ENCODE data around the gene ADORA2A.
"Not testable (repeated sequence)": the region's sequence is repeated elsewhere in the genome, so short reads cannot be mapped to it uniquely, and the experiment has no call there.

ADORA2A gene

GRCh38 chr22:24455751-24456426 is 28.5 kb downstream of the ADORA2A start:
- no peak for DNase-seq

DNA sequence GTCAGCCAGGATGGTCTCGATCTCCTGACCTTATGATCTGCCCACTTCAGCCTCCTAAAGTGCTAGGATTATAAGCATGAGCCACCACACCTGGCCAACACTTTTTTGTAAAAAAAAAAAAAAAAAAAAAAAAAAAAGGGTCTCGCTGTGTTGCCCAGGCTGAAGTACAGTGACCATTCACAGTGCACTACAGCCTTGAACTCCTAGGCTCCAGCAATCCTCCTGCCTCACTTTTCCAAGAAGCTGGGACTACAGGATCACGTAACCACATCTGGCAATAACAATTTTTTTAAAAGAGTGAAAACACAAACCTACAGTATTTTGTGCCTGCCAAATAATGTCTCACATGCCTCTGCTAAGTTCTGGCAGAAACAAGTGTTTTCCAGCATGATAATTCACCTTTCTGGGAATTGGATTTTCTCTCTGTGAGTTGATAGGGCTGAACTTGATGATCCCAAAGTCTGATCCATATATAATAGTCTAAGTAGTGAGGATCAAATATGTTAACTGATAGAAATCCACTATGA is 30.6 kb downstream of the ADORA2A start:
- no peak for DNase-seq

DNA sequence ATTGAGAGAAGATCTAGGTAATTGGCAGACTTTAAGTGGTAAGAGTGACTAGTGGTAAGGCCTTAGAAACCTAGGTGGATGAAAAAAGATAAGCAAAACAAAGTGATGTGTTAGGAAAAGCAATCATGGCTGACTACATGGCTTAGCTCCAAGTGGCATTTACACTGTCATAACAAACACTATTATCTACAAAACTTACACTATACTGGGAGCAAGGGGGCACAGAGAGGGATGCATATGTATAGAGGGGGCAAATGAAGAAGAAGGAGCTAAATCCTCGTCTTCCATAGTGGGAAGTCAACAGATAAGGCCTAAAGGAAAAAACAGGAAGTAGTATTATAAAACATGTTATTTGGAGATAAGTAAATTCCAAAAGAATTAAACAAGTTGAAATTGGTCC is 32.5 kb downstream of the ADORA2A start:
- DNase-seq = no peak

DNA sequence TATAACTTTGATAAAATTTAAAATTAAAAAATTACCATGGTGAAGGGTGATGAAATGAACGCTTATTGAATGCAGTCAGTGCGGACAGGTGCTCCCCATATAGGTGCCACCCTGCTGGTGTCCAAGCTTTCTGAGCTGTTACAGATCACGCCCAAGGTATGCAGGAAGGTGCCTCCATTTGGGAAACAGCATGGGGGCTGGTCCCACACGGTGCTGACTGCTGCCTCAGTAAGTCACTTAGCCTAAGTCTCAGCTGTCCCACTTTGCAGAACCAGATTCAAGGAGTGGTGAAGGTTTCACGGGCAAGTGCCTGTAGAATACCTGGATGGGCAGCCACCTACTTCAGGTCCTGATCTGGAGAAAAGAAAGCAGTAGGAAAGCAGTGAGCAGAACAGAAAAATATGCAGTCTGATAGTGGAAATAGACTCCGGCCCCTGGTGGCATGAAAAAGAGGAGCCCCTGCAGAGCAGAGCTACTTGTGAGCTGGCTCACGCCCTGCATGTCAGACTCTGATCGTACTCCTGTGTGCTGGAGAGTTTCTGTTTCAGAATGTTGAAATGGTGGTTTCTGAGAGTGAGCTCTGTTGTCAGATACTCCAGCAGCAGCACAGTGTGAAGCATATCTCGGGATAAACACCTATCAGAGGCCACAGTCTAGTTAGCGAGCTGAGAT is 33.2 kb downstream of the ADORA2A start:
- DNase-seq = no peak

- no peak for DNase-seq
These were observed 35.8 kb downstream of the ADORA2A start for GRCh38 chr22:24463071-24463760.

- DNase-seq = no peak
These were observed 38.2 kb downstream of the ADORA2A start for GRCh38 chr22:24465566-24465965.

DNA sequence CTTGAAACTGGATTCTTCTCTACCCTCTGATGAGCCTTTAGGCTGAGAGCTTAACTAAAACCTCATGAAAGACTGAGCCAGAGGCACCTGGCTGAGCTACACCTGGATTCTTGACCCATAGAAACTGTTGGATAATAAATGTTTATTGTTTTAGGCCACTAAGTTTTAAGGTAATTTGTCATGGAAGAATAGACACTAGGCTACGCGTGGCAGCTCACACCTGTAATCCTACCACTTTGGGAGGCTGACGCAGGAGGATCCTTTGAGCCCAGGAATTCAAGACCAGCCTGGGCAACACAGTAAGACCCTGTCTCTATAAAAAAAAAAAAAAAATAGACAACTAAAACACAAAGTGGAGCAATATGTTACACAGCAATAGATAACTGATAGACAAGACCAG is 38.6 kb downstream of the ADORA2A start:
- no peak for DNase-seq

GRCh38 chr22:24466716-24467328 is 39.4 kb downstream of the ADORA2A start:
- no peak for DNase-seq

DNA sequence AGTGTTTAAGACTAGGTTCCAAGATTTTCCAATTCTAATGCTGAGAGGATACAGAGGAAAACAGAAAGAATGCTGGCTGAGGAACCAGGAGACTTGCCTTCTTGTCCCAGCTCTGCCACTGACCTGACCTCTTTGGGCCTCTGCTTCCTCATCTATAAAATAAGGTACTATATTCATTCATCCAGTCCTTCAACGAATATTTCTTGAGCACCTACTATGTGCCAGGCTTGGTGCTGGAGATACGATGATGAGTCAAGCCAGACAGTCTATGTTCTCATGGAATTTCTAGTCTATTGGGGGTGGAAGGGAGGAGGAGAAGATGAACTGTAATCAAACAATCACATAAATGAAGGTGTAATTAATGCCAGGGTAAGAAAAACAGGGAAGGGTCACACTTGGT is 39.9 kb downstream of the ADORA2A start:
- DNase-seq = no peak

- DNase-seq = peak in 1 of 2 experiments; percentile 39
These were observed 44.2 kb downstream of the ADORA2A start for GRCh38 chr22:24471570-24471969.

GRCh38 chr22:24473284-24473683 is 45.9 kb downstream of the ADORA2A start:
- no peak for DNase-seq

- no peak for DNase-seq
These were observed 46.8 kb downstream of the ADORA2A start for GRCh38 chr22:24474221-24474620.

DNA sequence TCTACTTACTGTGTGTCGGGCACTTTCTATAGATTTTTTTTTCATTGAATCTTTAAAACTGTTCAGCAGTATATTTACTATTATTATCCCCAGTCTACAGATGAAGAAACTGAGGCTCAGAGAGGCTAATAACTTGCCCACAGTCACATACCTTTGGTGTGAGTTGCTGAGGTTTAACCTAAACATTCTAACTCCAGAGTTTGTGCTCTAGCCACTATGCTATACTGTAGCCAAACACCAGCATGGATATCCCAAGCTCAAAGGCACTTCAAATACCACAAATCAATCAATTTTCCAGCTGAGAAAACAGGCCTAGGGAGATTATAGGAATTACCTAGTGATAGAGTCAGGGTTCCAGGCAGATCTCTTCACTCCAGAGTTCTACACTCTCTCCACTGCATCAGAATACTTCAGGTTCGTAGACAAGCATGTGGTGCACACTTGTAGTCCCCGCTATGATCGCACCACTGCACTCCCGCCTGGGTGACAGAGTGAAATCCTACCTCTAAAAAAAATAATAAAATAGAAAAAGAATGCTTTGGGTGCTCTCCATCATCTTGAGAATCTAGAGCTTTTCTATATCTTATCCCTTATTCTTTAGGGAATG is 47.4 kb downstream of the ADORA2A start:
- no peak for DNase-seq

DNA sequence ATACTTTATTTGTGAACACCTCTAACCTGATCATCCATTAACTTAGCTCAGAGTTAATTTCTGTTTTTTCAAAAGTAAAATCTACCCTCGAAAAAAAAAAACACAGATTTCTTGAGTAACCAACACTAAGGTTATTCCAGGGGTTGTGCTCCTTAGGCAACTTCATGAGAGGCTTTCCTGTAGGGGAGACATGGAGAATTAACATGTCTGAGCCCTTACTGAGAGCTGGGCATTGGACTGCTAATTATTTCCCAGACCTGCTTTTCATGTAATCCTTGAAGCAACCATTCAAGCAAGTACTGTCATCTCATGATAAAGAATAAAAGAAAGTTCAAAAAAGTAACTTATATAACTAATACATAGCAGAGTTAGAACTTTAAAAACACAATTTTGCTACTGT is 54.2 kb downstream of the ADORA2A start:
- DNase-seq = no peak

GRCh38 chr22:24482575-24482974 is 55.2 kb downstream of the ADORA2A start:
- DNase-seq = no peak

DNA sequence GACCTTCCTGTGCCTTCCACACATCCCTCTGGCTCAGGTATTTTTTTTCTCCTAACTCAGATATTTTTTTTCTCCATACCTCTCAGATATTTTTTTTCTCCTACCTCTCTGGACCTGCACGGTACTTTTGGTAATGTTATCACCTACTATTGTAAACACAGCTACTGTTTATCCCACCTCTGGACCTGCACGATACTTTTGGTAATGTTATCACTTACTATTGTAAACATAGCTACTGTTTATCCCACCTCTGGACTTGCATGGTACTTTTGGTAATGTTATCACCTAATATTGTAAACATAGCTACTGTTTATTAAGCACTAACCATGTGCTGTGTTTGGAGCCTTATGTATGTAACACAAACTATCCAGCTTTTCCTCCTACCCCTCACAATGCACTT is 55.6 kb downstream of the ADORA2A start:
- no peak for DNase-seq

DNA sequence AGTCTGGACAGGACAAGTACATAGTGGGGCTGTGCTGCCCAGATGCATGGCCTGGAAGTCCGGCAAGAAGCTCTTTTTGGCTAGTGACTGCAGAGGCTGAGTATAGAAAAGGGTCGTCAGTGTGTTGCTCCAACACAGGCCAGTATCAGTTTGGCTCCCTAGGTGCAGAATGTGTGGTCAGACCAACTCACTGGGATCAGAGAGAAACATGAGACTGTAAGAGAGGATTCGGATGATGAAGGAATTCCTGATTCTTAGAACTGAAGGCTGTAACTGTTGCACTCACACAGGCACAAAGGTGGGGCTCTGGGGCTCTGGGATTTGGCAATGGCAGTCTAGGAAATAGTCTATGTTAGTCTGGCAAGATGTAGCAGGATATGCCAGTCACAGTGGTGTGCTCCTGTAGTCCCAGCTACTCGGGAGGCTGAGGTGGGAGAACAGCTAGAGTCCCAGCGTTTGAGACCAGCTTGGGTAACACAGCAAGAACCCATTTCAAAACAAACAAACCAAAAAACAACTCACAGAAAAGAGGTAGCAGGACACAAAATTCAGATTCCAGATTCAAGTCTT is 56.7 kb downstream of the ADORA2A start:
- DNase-seq = no peak

GRCh38 chr22:24485170-24485569 is 57.8 kb downstream of the ADORA2A start:
- DNase-seq = no peak

DNA sequence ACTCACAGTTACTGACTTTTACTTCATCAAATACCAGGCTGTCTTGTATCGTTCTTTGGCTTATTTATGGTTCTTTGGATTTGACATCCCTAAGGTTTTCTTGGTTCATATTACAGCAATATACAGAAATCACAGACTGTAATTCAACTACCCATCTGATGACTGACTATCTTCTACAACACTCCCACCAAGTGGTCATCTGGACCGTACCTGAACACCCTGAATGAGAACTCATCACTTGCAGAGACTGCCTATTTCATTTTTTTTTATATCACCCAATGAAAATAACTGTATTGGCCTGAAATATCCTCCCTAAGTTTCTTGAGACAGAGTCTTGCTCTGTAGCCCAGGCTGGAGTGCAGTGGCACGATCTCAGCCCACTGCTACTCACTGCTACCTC is 58.2 kb downstream of the ADORA2A start:
- no peak for DNase-seq

GRCh38 chr22:24486501-24486921 is 59.1 kb downstream of the ADORA2A start:
- no peak for DNase-seq

GRCh38 chr22:24489011-24489410 is 61.6 kb downstream of the ADORA2A start:
- DNase-seq = no peak

- not testable (repeated sequence) for DNase-seq
These were observed 62.0 kb downstream of the ADORA2A start for GRCh38 chr22:24489434-24489833.

Measured in cerebellar nuclear complex (tissue), 1 donor.